H1 (cell line): ENCODE measurements around the gene MPV17L. TPM values are rescaled to one million over a fixed set of nuclear protein-coding genes. Genes with fewer than 3 reads are reported as not detected.

Source experiments
- CTCF ChIA-PET: fragments of 300-600 bp; sonication (Branson Sonifier 250); formaldehyde crosslinking; loops from one replicate; lab custom pipeline; 2021; ENCODE audit not compliant: partially characterized antibody; lab: Charles Lee
- POLR2A ChIA-PET: fragments of 300-600 bp; sonication (Branson Sonifier 250); formaldehyde crosslinking; loops from one replicate; lab custom pipeline; 2021; ENCODE audit warnings: inconsistent platforms; ENCODE audit not compliant: partially characterized antibody; lab: Charles Lee
- DNase-seq, 2 experiments: peaks; one replicate each; pipeline versions ENCODE4 v3.0.0 to v3.0.0-alpha.2; 2010 to 2022; ENCODE audit warnings: low spot score in 2 of 2, low read depth in 1 of 2, mixed read lengths in 1 of 2
- FAIRE-seq: peaks from 2 replicates; lab custom pipeline; 2011; peaks lifted over from hg19 to GRCh38; lab: Jason Lieb, UNC
- H2AFZ ChIP-seq: 2 replicates; pipeline ENCODE4 v1.8.1; 2012; ENCODE audit warnings: low read length, inconsistent platforms
- H2AK5ac ChIP-seq: 2 replicates; pipeline ENCODE4 v1.6.1; 2013; ENCODE audit warnings: low read depth, low read length
- H2BK120ac ChIP-seq: replicated peaks from 2 replicates; pipeline ENCODE3; 2013; ENCODE audit warnings: low read depth, low read length, inconsistent platforms
- H2BK12ac ChIP-seq: 2 replicates; pipeline ENCODE4 v1.6.1; 2013; ENCODE audit warnings: low read depth, low read length
- H2BK15ac ChIP-seq: 2 replicates; pipeline ENCODE4 v1.6.1; 2013; ENCODE audit warnings: low read length
- H2BK20ac ChIP-seq: 2 replicates; pipeline ENCODE4 v1.6.1; 2013; ENCODE audit warnings: low read length
- H2BK5ac ChIP-seq: 2 replicates; pipeline ENCODE4 v1.6.1; 2013; ENCODE audit warnings: low read depth, low read length
- H3K14ac ChIP-seq: 2 replicates; pipeline ENCODE4 v1.6.1; 2013; ENCODE audit warnings: inconsistent platforms; ENCODE audit not compliant: insufficient read length
- H3K18ac ChIP-seq: 2 replicates; pipeline ENCODE4 v1.6.1; 2013; ENCODE audit warnings: low read length; ENCODE audit errors: extremely low read depth
- H3K23ac ChIP-seq: 2 replicates; pipeline ENCODE4 v1.6.1; 2013; ENCODE audit warnings: inconsistent platforms; ENCODE audit not compliant: insufficient read length
- H3K23me2 ChIP-seq: 2 replicates; pipeline ENCODE4 v1.6.1; 2013; ENCODE audit warnings: low read depth, low read length
- H3K27ac ChIP-seq: 2 replicates; pipeline ENCODE4 v1.6.1; 2011; ENCODE audit warnings: low read depth, low read length, inconsistent platforms
- H3K27me3 ChIP-seq, 4 experiments: replicated peaks in 1 of 4; 1 replicate in 1 of 4; 2 replicates in 3 of 4; pipeline versions ENCODE4 v1.6.1 to v1.8.1; 2011 to 2013; ENCODE audit warnings: low read length in 3 of 4, mild to moderate bottlenecking in 3 of 4, inconsistent platforms in 2 of 4, mixed read lengths in 2 of 4, moderate library complexity in 1 of 4; ENCODE audit not compliant: control insufficient read depth in 3 of 4, insufficient read depth in 3 of 4; ENCODE audit errors: extremely low read depth in 1 of 4
- H3K36me3 ChIP-seq, 4 experiments: 2 replicates each; pipeline versions ENCODE4 v1.6.1 to v1.8.1; 2011 to 2013; ENCODE audit warnings: mild to moderate bottlenecking in 4 of 4, low read length in 3 of 4, moderate library complexity in 2 of 4, control low read depth in 1 of 4, inconsistent platforms in 1 of 4; ENCODE audit not compliant: insufficient read depth in 4 of 4, control insufficient read depth in 2 of 4
- H3K4ac ChIP-seq: replicated peaks from 2 replicates; pipeline ENCODE3; 2013; ENCODE audit warnings: low read length, low read depth, mixed read lengths, inconsistent platforms; ENCODE audit not compliant: insufficient read length
- H3K4me1 ChIP-seq, 4 experiments: replicated peaks in 1 of 4; 1 replicate in 1 of 4; 2 replicates in 3 of 4; pipeline versions ENCODE4 v1.6.1 to v1.8.1; 2011 to 2013; ENCODE audit warnings: low read length in 3 of 4, inconsistent platforms in 2 of 4, mixed read lengths in 1 of 4; ENCODE audit not compliant: insufficient read depth in 4 of 4, control insufficient read depth in 3 of 4
- H3K4me2 ChIP-seq, 2 experiments: 2 replicates each; pipeline versions ENCODE4 v1.6.1 to v1.8.1; 2011 to 2013; ENCODE audit warnings: low read depth in 2 of 2, low read length in 2 of 2, control low read depth in 1 of 2, inconsistent platforms in 1 of 2, mild to moderate bottlenecking in 1 of 2; ENCODE audit not compliant: insufficient read depth in 1 of 2
- H3K4me3 ChIP-seq, 4 experiments: fragments of 200-600, 300-600 bp in 1 of 4; sonication (generic), shearing (Covaris generic), sonication (Bioruptor Twin) in 1 of 4; 2 replicates each; pipeline versions ENCODE4 v1.5.1 to v1.8.1; 2011 to 2016; ENCODE audit warnings: low read length in 4 of 4, low read depth in 3 of 4, control low read depth in 2 of 4, inconsistent platforms in 2 of 4, mild to moderate bottlenecking in 2 of 4, mixed read lengths in 1 of 4, moderate library complexity in 1 of 4; ENCODE audit not compliant: insufficient read depth in 2 of 4; ENCODE audit errors: extremely low read depth in 1 of 4
- H3K56ac ChIP-seq: replicated peaks from 2 replicates; pipeline ENCODE3; 2013; ENCODE audit warnings: low read depth, mild to moderate bottlenecking, mixed read lengths, low read length, inconsistent platforms; ENCODE audit not compliant: insufficient read length
- H3K79me1 ChIP-seq: 2 replicates; pipeline ENCODE4 v1.6.1; 2013; ENCODE audit warnings: low read depth, low read length, control low read depth
- H3K79me2 ChIP-seq, 2 experiments: 2 replicates each; pipeline versions ENCODE4 v1.6.1 to v1.8.1; 2012 to 2013; ENCODE audit warnings: low read length in 2 of 2, mild to moderate bottlenecking in 2 of 2, inconsistent platforms in 1 of 2; ENCODE audit not compliant: insufficient read depth in 2 of 2, control insufficient read depth in 1 of 2
- H3K9ac ChIP-seq, 4 experiments: replicated peaks in 1 of 4; 1 replicate in 1 of 4; 2 replicates in 3 of 4; pipeline versions ENCODE4 v1.6.1 to v1.8.1; 2011 to 2013; ENCODE audit warnings: low read depth in 3 of 4, low read length in 3 of 4, control low read depth in 2 of 4, mild to moderate bottlenecking in 2 of 4, moderate library complexity in 2 of 4, inconsistent platforms in 1 of 4; ENCODE audit errors: extremely low read depth in 1 of 4
- H3K9me3 ChIP-seq, 2 experiments: 2 replicates each; pipeline versions ENCODE4 v1.6.1 to v1.8.1; 2012 to 2013; ENCODE audit warnings: mild to moderate bottlenecking in 2 of 2, moderate library complexity in 2 of 2, control low read depth in 1 of 2, inconsistent platforms in 1 of 2, low read depth in 1 of 2, low read length in 1 of 2, mixed read lengths in 1 of 2; ENCODE audit not compliant: insufficient read depth in 2 of 2
- H4K20me1 ChIP-seq, 2 experiments: replicated peaks in 1 of 2; 2 replicates each; pipeline versions ENCODE3 to v1.8.1; 2011 to 2013; ENCODE audit warnings: inconsistent platforms in 2 of 2, low read length in 2 of 2, mild to moderate bottlenecking in 1 of 2; ENCODE audit not compliant: insufficient read depth in 2 of 2, control insufficient read depth in 1 of 2
- H4K5ac ChIP-seq: 2 replicates; pipeline ENCODE4 v1.6.1; 2013; ENCODE audit warnings: low read length, low read depth, mixed read lengths, inconsistent platforms; ENCODE audit not compliant: insufficient read length
- H4K8ac ChIP-seq: 2 replicates; pipeline ENCODE4 v1.8.0; 2013; ENCODE audit warnings: mild to moderate bottlenecking, moderate library complexity, low read length, inconsistent platforms; ENCODE audit not compliant: insufficient read depth; ENCODE audit errors: extremely low read depth
- H4K91ac ChIP-seq: replicated peaks from 2 replicates; pipeline ENCODE3; 2013; ENCODE audit warnings: low read length, mixed read lengths, inconsistent platforms; ENCODE audit not compliant: insufficient read length
- BACH1 ChIP-seq: IDR thresholded peaks from 2 replicates; pipeline ENCODE4 v1.6.1; 2012; ENCODE audit warnings: low read length, improper control_type of control experiment
- CBX8 ChIP-seq: fragments of 300-800, 300-1000 bp; sonication (generic); IDR thresholded peaks from 2 replicates; pipeline ENCODE4 v1.7.1; 2016; ENCODE audit warnings: low read depth, low read length, borderline replicate concordance
- CHD1 ChIP-seq: IDR thresholded peaks from 2 replicates; pipeline ENCODE4 v1.6.1; 2012; ENCODE audit warnings: low read depth, low read length, improper control_type of control experiment
- EP300 ChIP-seq, 2 experiments: IDR thresholded peaks; 1 replicate in 1 of 2; 2 replicates in 1 of 2; pipeline ENCODE4 v1.6.1; 2011 to 2012; ENCODE audit warnings: low read depth in 2 of 2, low read length in 2 of 2, mild to moderate bottlenecking in 2 of 2, borderline replicate concordance in 1 of 2, inconsistent platforms in 1 of 2, moderate library complexity in 1 of 2
- JUN ChIP-seq: IDR thresholded peaks from 2 replicates; pipeline ENCODE4 v1.6.1; 2011; ENCODE audit warnings: low read depth, mild to moderate bottlenecking, improper control_type of control experiment, low read length
- JUND ChIP-seq: IDR thresholded peaks from 2 replicates; pipeline ENCODE4 v1.6.1; 2011; ENCODE audit warnings: mild to moderate bottlenecking, improper control_type of control experiment, low read length
- KDM4A ChIP-seq: IDR thresholded peaks from one replicate; pipeline ENCODE4 v1.7.1; 2012; ENCODE audit warnings: low read depth, mild to moderate bottlenecking, moderate library complexity, low read length, inconsistent platforms; ENCODE audit not compliant: severe bottlenecking
- MAX ChIP-seq: IDR thresholded peaks from 2 replicates; pipeline ENCODE4 v1.6.1; 2012; ENCODE audit warnings: inconsistent platforms
- RAD21 ChIP-seq, 2 experiments: IDR thresholded peaks in 1 of 2; conservative IDR thresholded peaks in 1 of 2; 2 replicates each; pipeline ENCODE4 v1.6.1; 2011; ENCODE audit warnings: low read depth in 2 of 2, low read length in 2 of 2, improper control_type of control experiment in 1 of 2, inconsistent platforms in 1 of 2, mild to moderate bottlenecking in 1 of 2, moderate library complexity in 1 of 2
- RNF2 ChIP-seq: fragments of 200-900, 300-1000 bp; sonication (generic); IDR thresholded peaks from 2 replicates; pipeline ENCODE4 v1.7.1; 2016; ENCODE audit warnings: borderline replicate concordance, low read depth, mild to moderate bottlenecking, antibody characterized with exemption, low read length; ENCODE audit not compliant: poor library complexity, severe bottlenecking; ENCODE audit errors: missing control alignments
- YY1 ChIP-seq: IDR thresholded peaks from 2 replicates; pipeline ENCODE4 v1.6.1; 2011; ENCODE audit warnings: low read depth, mild to moderate bottlenecking, low read length
- WGBS, 2 experiments: shearing (Covaris generic) in 1 of 2; methylation state at CpG; one replicate each; pipeline versions ENCODE4 v1.1.6 to v1.1.7; 2013 to 2015; ENCODE audit warnings: low lambda C conversion rate in 2 of 2, mixed read lengths in 2 of 2, inconsistent platforms in 1 of 2, low coverage in 1 of 2, missing lambda C conversion rate in 1 of 2; ENCODE audit not compliant: insufficient replicate concordance in 2 of 2, insufficient coverage in 1 of 2, insufficient read length in 1 of 2; ENCODE audit errors: extremely low coverage in 1 of 2, missing lambda C conversion rate in 1 of 2; 5-methylcytosine and 5-hydroxymethylcytosine counted together
- polyA plus RNA-seq, 7 experiments: library from polyadenylated mRNA; depleted of rRNA in 3 of 7; stranded (reverse) in 5 of 7; unstranded in 2 of 7; fragments of >200 nt in 5 of 7; fragments of 200-250 nt in 2 of 7; gene quantifications; 1 replicate in 5 of 7; 2 replicates in 1 of 7; 4 replicates in 1 of 7; pipeline versions ENCODE4 v1.2.1 to v1.2.3, GENCODE V29; 2011 to 2013; ENCODE audit warnings: missing spikeins in 2 of 7, mixed read lengths in 2 of 7
- total RNA-seq: library from RNA; stranded (reverse); fragmentation: NEBNext Ultra II Directional; extraction: Animal tissue kit (Norgen Biotek cat#: 25700); gene quantifications from 2 replicates; pipeline ENCODE4 v1.2.1, GENCODE V29; 2021

Gene MPV17L
- total and polyA plus RNA-seq, 2 of the 8 experiments (the other 6 are each of a cell fraction or from before 2014, with no cell fraction given), result 6.7 to 8.2 TPM

- no peak for DNase-seq
- no peak overlapping the region for H3K4me2 ChIP-seq
- no peak overlapping the region for H3K4ac ChIP-seq
- FAIRE-seq, result no peak
- H2BK120ac ChIP-seq, result no peak overlapping the region
- no peak overlapping the region for H2AK5ac ChIP-seq
- H2BK12ac ChIP-seq, result no peak overlapping the region
- H3K56ac ChIP-seq, result no peak overlapping the region
- ChIA-PET CTCF (interaction anchor here (0.7 kb wide), 1 partner anchor 701 kb away, joined by 3 read pairs; no protein-coding TSS in a partner anchor), POLR2A (no interaction called here)
- WGBS, 2 experiments, result 95% methylated on average over 2 of the region's 2 CpGs; no CpG with 5 or more reads in 1 of the 2 experiments
- H3K18ac ChIP-seq, result no peak overlapping the region
- H3K79me1 ChIP-seq, result no peaks in the 10 kb centered on the region
- no peaks in the 10 kb centered on the region for H3K23me2 ChIP-seq
- no peak overlapping the region for H2AFZ ChIP-seq
- no peaks in the 10 kb centered on the region for H3K9me3 ChIP-seq
- no peak overlapping the region for H4K91ac ChIP-seq
- no peak overlapping the region for H2BK20ac ChIP-seq
- H4K20me1 ChIP-seq, result no peaks in the 10 kb centered on the region
- no peak overlapping the region for H3K4me3 ChIP-seq
- H3K4me1 ChIP-seq, result no peaks in the 10 kb centered on the region
- no peak overlapping the region for H3K23ac ChIP-seq
- H4K5ac ChIP-seq, result no peak overlapping the region
- no peak overlapping the region for H3K9ac ChIP-seq
- no peak overlapping the region for H3K14ac ChIP-seq
- H3K27me3 ChIP-seq, result no peaks in the 10 kb centered on the region
- H2BK5ac ChIP-seq, result no peak overlapping the region
- H2BK15ac ChIP-seq, result no peak overlapping the region
- H4K8ac ChIP-seq, result no peak overlapping the region
- no peaks in the 10 kb centered on the region for H3K79me2 ChIP-seq
- no peak for TF ChIP-seq CBX8
- no peak for TF ChIP-seq RNF2
- TF ChIP-seq EP300 (IDR thresholded peaks at IDR 0.05; ENCODE audit: borderline replicate concordance in 1 of 2, low read depth in 2 of 2, low read length in 2 of 2), result no peak
- no peak for TF ChIP-seq MAX
- TF ChIP-seq YY1, result no peak
- TF ChIP-seq JUN, result no peak
- TF ChIP-seq RAD21 (IDR thresholded peaks at IDR 0.05 in 1 of 2, conservative IDR thresholded peaks at IDR 0.05 in 1 of 2; ENCODE audit: low read depth in 2 of 2, low read length in 2 of 2), result no peak
- no peak for TF ChIP-seq CHD1
- no peak for TF ChIP-seq KDM4A
- no peak for TF ChIP-seq JUND
- TF ChIP-seq BACH1, result no peak
- H3K27ac ChIP-seq, result no peak overlapping the region
- H3K36me3 ChIP-seq, result no peaks in the 10 kb centered on the region
Observed at GRCh38 chr16:15417197-15417596, 21.6 kb downstream of the MPV17L start.
